Astrocyte of the spinal cord (primary cell): ENCODE data around the gene RIMBP2.

ENCODE experiments used
- DNase-seq: peaks from one replicate; pipeline ENCODE4 v3.0.0; 2011; ENCODE audit warnings: low read depth, low spot score
- H3K4me3 ChIP-seq: 2 replicates; pipeline ENCODE4 v1.5.1; 2011; ENCODE audit warnings: low read depth, mild to moderate bottlenecking, low read length, moderate library complexity
- in situ Hi-C: cut with HindIII; loops from 2 replicates; pipeline ENCODE4 v1.10.0; 2017; ENCODE audit warnings: low sequenced_read_pairs
- TF ChIP-seq, protein P1 (sequence below): IDR thresholded peaks from 2 replicates; pipeline ENCODE4 v1.5.1; 2012; ENCODE audit warnings: low read depth, mild to moderate bottlenecking, low read length, inconsistent platforms

The RIMBP2 gene

DNA sequence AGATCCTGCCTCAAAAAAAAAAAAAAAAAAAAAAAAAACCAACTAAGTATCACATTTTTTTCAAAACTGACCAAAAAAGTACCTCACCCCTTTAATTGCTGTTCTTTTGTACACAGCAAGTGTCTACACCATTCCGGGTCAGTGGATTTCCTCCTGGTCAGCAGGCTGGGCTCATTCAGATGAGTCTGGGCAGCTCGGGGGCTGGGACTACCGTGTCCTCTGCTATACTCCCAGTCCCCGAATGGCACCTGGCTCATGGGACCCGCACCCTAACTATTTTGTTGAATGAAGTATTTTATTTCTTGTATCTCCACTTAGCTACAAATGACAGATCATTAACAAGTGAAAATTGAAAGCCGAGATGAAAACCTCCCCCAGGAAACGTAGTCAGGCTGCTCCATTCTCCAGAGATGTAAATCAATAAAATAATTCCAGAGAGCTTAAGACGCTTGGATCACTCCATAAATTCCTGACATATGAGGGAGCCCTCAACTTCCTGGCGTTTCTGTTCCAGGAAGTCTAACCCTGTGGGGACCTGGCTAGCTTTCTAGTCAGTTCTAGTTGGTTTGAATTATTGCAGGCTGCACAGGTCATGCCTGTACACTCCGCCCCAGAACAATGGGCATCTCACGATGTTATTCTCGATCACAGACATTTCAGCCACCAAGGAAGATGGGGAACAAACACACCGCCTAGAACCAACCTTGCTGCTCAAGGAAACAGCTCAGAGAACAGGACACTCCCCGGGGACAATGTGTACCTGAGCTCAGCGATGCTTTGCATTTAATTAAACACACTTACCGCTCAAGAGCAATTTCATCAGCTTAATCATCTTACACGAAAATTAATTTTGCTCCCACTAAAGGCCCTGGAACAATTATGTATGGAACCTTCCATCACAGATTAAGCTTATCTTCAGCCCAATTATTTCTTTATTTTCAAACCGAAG lies 76.3 kb downstream of the RIMBP2 start:
- no peak overlapping the region for H3K4me3 ChIP-seq
- in situ Hi-C loops = no loop called here
- TF ChIP-seq, protein P1, sequence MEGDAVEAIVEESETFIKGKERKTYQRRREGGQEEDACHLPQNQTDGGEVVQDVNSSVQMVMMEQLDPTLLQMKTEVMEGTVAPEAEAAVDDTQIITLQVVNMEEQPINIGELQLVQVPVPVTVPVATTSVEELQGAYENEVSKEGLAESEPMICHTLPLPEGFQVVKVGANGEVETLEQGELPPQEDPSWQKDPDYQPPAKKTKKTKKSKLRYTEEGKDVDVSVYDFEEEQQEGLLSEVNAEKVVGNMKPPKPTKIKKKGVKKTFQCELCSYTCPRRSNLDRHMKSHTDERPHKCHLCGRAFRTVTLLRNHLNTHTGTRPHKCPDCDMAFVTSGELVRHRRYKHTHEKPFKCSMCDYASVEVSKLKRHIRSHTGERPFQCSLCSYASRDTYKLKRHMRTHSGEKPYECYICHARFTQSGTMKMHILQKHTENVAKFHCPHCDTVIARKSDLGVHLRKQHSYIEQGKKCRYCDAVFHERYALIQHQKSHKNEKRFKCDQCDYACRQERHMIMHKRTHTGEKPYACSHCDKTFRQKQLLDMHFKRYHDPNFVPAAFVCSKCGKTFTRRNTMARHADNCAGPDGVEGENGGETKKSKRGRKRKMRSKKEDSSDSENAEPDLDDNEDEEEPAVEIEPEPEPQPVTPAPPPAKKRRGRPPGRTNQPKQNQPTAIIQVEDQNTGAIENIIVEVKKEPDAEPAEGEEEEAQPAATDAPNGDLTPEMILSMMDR = no peak
- no peak for DNase-seq

DNA sequence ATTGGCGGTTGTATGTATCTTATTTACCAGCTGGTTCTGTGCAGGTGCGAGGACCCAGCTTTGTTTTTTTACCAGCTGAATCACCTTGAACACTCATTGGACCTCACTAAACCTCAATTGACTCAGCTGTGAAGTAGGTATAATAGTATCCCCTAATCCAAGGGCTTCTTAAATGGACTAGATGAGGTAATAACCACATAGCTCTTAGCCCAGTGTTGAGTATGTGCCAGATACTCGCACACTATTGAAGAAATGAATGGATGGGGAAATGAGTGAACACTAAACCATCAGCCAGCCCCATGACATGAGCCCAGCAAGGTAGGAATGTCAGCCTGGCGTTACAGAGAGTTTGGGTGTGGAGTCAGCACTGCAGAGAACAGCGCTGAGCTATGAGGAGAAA lies 79.7 kb downstream of the RIMBP2 start:
- in situ Hi-C loops = no loop called here
- H3K4me3 ChIP-seq = no peak overlapping the region
- no peak for DNase-seq
- TF ChIP-seq, protein P1 = no peak

DNA sequence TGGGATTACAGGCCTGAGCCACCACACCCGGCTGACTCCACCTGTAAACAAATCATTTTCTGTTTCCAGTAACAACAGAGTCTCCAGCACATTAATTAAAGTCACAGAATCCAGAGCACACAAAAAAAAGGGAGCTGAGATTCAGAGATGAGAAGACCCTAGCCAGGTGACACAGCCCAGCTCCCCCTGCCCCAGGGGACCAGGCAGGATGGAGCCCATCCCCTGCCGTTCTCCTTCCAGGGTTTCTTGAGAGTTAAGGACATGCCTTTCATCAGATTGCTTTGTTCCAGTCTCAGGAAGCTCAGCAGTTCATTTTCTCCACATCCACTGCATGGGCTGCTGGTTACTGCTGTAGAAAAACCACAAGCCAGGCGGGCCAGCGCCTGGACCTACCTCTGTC lies 81.2 kb downstream of the RIMBP2 start:
- no peak for DNase-seq
- TF ChIP-seq, protein P1 = no peak
- H3K4me3 ChIP-seq = no peak overlapping the region
- in situ Hi-C loops = no loop called here

DNA sequence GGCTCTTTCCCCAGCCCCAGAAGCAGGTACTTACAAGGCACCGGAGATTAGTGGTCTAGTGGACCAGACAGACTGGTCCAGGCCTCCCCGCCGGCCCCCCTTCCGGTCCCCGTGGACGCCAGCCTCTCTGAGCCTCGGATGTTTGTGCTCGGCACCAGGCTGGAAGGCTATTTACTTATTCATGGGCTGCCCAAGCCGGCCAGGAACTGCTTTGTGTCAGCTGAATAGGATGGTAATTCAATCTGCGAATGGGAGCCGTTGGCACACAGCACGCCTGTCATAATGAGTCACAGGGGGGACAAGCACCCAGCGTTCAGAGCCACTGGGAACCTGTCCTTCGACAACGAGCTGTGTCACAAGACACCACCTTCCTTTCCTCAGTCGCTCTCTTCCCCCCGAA lies 82.3 kb downstream of the RIMBP2 start:
- in situ Hi-C loops = no loop called here
- no peak overlapping the region for H3K4me3 ChIP-seq
- DNase-seq = no peak
- TF ChIP-seq, protein P1 = no peak

DNA sequence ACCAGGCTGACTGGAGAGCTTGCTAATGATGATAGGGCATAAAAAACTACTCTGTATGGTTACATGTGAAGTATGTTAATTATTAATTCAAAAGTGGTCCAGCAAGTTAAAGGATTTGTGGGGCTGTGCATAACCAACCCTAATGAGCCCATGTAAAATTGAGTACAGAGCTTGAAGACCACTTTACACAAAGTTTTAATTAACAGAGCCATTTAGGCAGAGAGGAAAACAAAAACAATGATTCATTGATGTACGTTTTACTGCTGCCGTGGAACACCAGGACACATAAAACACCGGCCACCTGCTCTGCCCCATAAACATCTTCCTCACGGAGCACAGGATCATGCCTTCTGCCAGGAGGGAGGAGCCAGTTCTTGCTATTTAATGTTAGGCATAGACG lies 83.5 kb downstream of the RIMBP2 start:
- no peak overlapping the region for H3K4me3 ChIP-seq
- TF ChIP-seq, protein P1 = no peak
- in situ Hi-C loops = no loop called here
- no peak for DNase-seq

DNA sequence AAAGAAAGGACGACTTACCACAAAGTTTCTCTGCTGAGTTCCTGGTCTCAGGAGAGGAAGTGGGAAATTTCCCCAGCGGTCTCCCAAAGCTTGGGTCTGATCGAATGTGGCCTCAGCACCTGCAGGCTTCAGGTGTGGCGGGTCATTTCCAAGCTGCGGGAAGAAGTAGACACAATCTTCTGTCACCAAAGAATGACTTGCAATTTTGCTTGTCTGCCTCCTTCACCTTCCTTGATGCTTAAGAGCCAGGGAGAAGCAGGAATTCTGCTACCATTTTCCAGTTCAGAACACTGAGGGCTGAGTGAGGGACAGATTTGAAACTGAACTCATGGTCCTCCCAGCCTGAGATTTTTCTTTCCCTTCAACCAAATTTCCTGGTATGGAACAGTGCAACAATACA lies 87.8 kb downstream of the RIMBP2 start:
- in situ Hi-C loops = no loop called here

More for the DNA sequence above, 87.8 kb downstream of the RIMBP2 start:
- no peak overlapping the region for H3K4me3 ChIP-seq
- DNase-seq = no peak
- TF ChIP-seq, protein P1 = no peak
